ENCODE data around the gene RNF43. TPM values are rescaled to one million over a fixed set of nuclear protein-coding genes. Genes with fewer than 3 reads are reported as not detected.
A peak's percentile ranks its signal among the peaks of the same experiment; 100 is the strongest.
"Not testable (repeated sequence)": the region's sequence is repeated elsewhere in the genome, so short reads cannot be mapped to it uniquely, and the experiment has no call there.

RNF43 gene
- polyA plus RNA-seq, 1 donor (not counting 4 experiments of a cell fraction or from before 2014, with no cell fraction given), result 15.0 TPM

DNA sequence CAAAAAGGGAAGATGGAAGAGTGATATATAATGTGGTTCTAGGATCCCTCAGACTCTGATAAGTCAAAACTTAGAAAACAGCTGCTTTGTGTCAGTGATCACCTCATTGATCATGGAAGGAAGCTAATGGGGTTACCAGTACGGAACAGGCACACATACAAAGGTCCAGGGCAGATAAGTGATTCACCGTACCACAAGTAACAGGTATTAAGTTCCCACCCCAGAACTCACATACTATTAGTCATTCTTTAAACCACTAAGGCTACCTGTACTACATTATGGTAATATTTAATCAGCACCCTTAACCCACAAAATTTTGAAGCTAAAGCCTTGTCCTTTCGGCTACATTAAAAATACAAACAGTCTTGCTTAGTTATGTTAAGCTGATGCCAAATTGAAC lies 17.4 kb downstream of the RNF43 start:
- peaks cover 48% of the 10 kb centered on the region for H3K79me2 ChIP-seq (ENCODE audit: control insufficient read depth, insufficient read depth, low read length)
- no peak for DNase-seq (ENCODE audit: low read depth, low spot score)
- peak overlapping the region; percentile 42 for H3K27ac ChIP-seq (ENCODE audit: control insufficient read depth, insufficient read depth, low read length)
- peaks cover 0 to 8% of the 10 kb centered on the region in 2 experiments for H3K36me3 ChIP-seq (ENCODE audit: control insufficient read depth in 2 of 2, extremely low read depth in 1 of 2, insufficient read depth in 2 of 2, low read length in 2 of 2)
- peaks cover 3% of the 10 kb centered on the region for H4K20me1 ChIP-seq (ENCODE audit: control insufficient read depth, extremely low read depth, insufficient read depth, low read length)
- H3K4me3 ChIP-seq (ENCODE audit: control insufficient read depth in 2 of 3, extremely low read depth in 1 of 3, insufficient read depth in 2 of 3, low read depth in 1 of 3, low read length in 3 of 3), result no peak overlapping the region
- H3K4me1 ChIP-seq (ENCODE audit: control insufficient read depth, extremely low read depth, insufficient read depth, low read length), result peaks cover 57% of the 10 kb centered on the region
- no peak overlapping the region for H3K9ac ChIP-seq (ENCODE audit: control insufficient read depth, extremely low read depth, insufficient read depth, low read length)
- peak overlapping the region; percentile 84 for H3K4me2 ChIP-seq (ENCODE audit: control insufficient read depth, extremely low read depth, insufficient read depth, low read depth, low read length)
- no peaks in the 10 kb centered on the region for H3K9me3 ChIP-seq (ENCODE audit: control insufficient read depth, low read depth, low read length)
- H2AFZ ChIP-seq (ENCODE audit: control insufficient read depth, low read length), result no peak overlapping the region
- no peaks in the 10 kb centered on the region for H3K27me3 ChIP-seq (ENCODE audit: control insufficient read depth, extremely low read depth, insufficient read depth, low read length)
- H3K9me1 ChIP-seq (ENCODE audit: control insufficient read depth, extremely low read depth, insufficient read depth, low read length), result no peaks in the 10 kb centered on the region
- TF ChIP-seq, protein P1, sequence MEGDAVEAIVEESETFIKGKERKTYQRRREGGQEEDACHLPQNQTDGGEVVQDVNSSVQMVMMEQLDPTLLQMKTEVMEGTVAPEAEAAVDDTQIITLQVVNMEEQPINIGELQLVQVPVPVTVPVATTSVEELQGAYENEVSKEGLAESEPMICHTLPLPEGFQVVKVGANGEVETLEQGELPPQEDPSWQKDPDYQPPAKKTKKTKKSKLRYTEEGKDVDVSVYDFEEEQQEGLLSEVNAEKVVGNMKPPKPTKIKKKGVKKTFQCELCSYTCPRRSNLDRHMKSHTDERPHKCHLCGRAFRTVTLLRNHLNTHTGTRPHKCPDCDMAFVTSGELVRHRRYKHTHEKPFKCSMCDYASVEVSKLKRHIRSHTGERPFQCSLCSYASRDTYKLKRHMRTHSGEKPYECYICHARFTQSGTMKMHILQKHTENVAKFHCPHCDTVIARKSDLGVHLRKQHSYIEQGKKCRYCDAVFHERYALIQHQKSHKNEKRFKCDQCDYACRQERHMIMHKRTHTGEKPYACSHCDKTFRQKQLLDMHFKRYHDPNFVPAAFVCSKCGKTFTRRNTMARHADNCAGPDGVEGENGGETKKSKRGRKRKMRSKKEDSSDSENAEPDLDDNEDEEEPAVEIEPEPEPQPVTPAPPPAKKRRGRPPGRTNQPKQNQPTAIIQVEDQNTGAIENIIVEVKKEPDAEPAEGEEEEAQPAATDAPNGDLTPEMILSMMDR (optimal IDR thresholded peaks at IDR 0.05 in 1 of 3, IDR thresholded peaks at IDR 0.05 in 1 of 3, conservative IDR thresholded peaks at IDR 0.05 in 1 of 3; ENCODE audit: extremely low read depth in 1 of 3, insufficient read depth in 2 of 3, low read length in 3 of 3), result no peak
- no peak for TF ChIP-seq EZH2 (IDR thresholded peaks at IDR 0.05; ENCODE audit: low read length)
- FAIRE-seq, result peak; percentile 91
- dilution Hi-C loops (cut with MboI; ENCODE audit: extremely low pct_ligation_motif_present, low sequenced_read_pairs), result no loop called here

DNA sequence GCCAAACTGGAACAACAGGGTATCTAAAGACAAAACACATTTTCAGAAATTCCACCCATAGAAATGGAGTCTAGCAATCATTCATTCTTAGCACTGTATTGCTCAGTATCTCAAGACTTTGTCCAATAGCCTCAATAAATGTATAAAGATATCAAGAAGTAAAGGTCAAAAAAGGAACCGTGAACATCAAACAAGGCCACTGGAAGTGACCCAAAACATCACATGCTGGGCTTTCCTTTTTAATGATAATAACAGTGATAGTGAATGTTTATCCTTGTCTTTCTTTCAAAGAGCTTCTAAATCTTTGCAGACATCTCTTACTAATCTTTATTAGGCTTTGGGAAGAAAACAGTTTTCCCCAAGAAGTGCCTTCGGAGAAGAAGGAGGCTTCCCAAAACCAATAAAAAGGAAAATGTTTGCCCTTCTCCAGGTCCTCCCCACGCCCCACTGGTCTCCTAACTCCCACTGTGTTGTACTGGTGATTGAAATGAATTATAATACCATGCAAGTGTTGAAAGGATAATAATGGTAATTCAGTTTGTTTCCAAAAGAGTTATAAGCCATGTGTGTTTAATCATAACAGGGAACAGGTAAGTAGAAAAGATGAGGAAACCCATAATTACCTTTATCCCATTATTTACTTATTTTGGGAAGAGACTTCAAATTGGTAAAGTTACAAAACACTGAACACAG lies 18.6 kb downstream of the RNF43 start:
- Histone ChIP-seq H3K79me2 (ENCODE audit: control insufficient read depth, insufficient read depth, low read length) (peaks cover 58% of the 10 kb centered on the region), H3K36me3 (ENCODE audit: control insufficient read depth in 2 of 2, extremely low read depth in 1 of 2, insufficient read depth in 2 of 2, low read length in 2 of 2) (peaks cover 2 to 8% of the 10 kb centered on the region in 2 experiments), H3K4me1 (ENCODE audit: control insufficient read depth, extremely low read depth, insufficient read depth, low read length) (peaks cover 53% of the 10 kb centered on the region), H3K4me2 (ENCODE audit: control insufficient read depth, extremely low read depth, insufficient read depth, low read depth, low read length) (no peak overlapping the region), H3K9ac (ENCODE audit: control insufficient read depth, extremely low read depth, insufficient read depth, low read length) (no peak overlapping the region), H3K27me3 (ENCODE audit: control insufficient read depth, extremely low read depth, insufficient read depth, low read length) (no peaks in the 10 kb centered on the region), H3K9me1 (ENCODE audit: control insufficient read depth, extremely low read depth, insufficient read depth, low read length) (no peaks in the 10 kb centered on the region), H3K9me3 (ENCODE audit: control insufficient read depth, low read depth, low read length) (no peaks in the 10 kb centered on the region), H3K27ac (ENCODE audit: control insufficient read depth, insufficient read depth, low read length) (no peak overlapping the region), H3K4me3 (ENCODE audit: control insufficient read depth in 2 of 3, extremely low read depth in 1 of 3, insufficient read depth in 2 of 3, low read depth in 1 of 3, low read length in 3 of 3) (no peak overlapping the region), H2AFZ (ENCODE audit: control insufficient read depth, low read length) (no peak overlapping the region), H4K20me1 (ENCODE audit: control insufficient read depth, extremely low read depth, insufficient read depth, low read length) (peaks cover 6% of the 10 kb centered on the region)
- dilution Hi-C loops (cut with MboI; ENCODE audit: extremely low pct_ligation_motif_present, low sequenced_read_pairs), result no loop called here
- DNase-seq (ENCODE audit: low read depth, low spot score) (no peak), FAIRE-seq (peak; percentile 13)
- TF ChIP-seq, protein P1 (optimal IDR thresholded peaks at IDR 0.05 in 1 of 3, IDR thresholded peaks at IDR 0.05 in 1 of 3, conservative IDR thresholded peaks at IDR 0.05 in 1 of 3; ENCODE audit: extremely low read depth in 1 of 3, insufficient read depth in 2 of 3, low read length in 3 of 3), result no peak

- FAIRE-seq, result not testable (repeated sequence)
Observed at GRCh38 chr17:58397421-58397820, 19.9 kb downstream of the RNF43 start.

More at GRCh38 chr17:58397421-58397820, 19.9 kb downstream of the RNF43 start:
- H3K9ac ChIP-seq (ENCODE audit: control insufficient read depth, extremely low read depth, insufficient read depth, low read length); H3K9me3 ChIP-seq (ENCODE audit: control insufficient read depth, low read depth, low read length); H3K4me3 ChIP-seq (ENCODE audit: control insufficient read depth in 2 of 3, extremely low read depth in 1 of 3, insufficient read depth in 2 of 3, low read depth in 1 of 3, low read length in 3 of 3); DNase-seq (ENCODE audit: low read depth, low spot score); H3K4me2 ChIP-seq (ENCODE audit: control insufficient read depth, extremely low read depth, insufficient read depth, low read depth, low read length); H2AFZ ChIP-seq (ENCODE audit: control insufficient read depth, low read length); H4K20me1 ChIP-seq (ENCODE audit: control insufficient read depth, extremely low read depth, insufficient read depth, low read length); H3K36me3 ChIP-seq (ENCODE audit: control insufficient read depth in 2 of 2, extremely low read depth in 1 of 2, insufficient read depth in 2 of 2, low read length in 2 of 2); H3K27me3 ChIP-seq (ENCODE audit: control insufficient read depth, extremely low read depth, insufficient read depth, low read length); H3K27ac ChIP-seq (ENCODE audit: control insufficient read depth, insufficient read depth, low read length); dilution Hi-C loops (cut with MboI; ENCODE audit: extremely low pct_ligation_motif_present, low sequenced_read_pairs); H3K9me1 ChIP-seq (ENCODE audit: control insufficient read depth, extremely low read depth, insufficient read depth, low read length): not testable (repeated sequence)
- peaks cover 67% of the 10 kb centered on the region for H3K79me2 ChIP-seq (ENCODE audit: control insufficient read depth, insufficient read depth, low read length)
- peaks cover 51% of the 10 kb centered on the region for H3K4me1 ChIP-seq (ENCODE audit: control insufficient read depth, extremely low read depth, insufficient read depth, low read length)
